Activated CD8-positive, alpha-beta memory T cell treated with anti-CD3 and anti-CD28 coated beads for 1 hour (primary cell): ENCODE data around the gene MARK3.
"Not testable (repeated sequence)": the region's sequence is repeated elsewhere in the genome, so short reads cannot be mapped to it uniquely, and the experiment has no call there.

Experiments
- DNase-seq, 2 donors: peaks; one replicate each; pipeline ENCODE4 v3.0.0-alpha.2; 2020; ENCODE audit warnings: low read depth in 1 of 2; ENCODE audit errors: extremely low read depth in 1 of 2

Gene MARK3

GRCh38 chr14:103510724-103511693 lies 125.8 kb downstream of the MARK3 start:
- DNase-seq = no peak

DNA sequence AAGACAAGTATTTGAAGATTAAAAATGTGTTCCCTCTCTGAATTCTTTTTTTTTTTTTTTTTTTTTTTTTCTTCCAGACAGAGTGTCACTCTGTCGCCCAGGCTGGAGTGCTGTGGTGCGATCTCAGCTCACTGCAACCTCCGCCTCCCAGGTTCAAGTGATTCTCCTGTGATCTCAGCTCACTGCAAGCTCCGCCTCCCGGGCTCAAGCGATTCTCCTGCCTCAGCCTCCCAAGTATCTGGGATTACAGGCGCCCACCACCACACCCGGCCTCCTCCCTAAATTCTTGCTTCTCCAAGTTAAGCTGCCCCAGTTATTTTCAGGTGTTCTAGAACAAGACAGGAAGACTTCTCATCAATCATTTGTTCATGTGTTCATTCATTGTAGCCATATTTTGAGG lies 127.0 kb downstream of the MARK3 start:
- DNase-seq = not testable (repeated sequence)

DNA sequence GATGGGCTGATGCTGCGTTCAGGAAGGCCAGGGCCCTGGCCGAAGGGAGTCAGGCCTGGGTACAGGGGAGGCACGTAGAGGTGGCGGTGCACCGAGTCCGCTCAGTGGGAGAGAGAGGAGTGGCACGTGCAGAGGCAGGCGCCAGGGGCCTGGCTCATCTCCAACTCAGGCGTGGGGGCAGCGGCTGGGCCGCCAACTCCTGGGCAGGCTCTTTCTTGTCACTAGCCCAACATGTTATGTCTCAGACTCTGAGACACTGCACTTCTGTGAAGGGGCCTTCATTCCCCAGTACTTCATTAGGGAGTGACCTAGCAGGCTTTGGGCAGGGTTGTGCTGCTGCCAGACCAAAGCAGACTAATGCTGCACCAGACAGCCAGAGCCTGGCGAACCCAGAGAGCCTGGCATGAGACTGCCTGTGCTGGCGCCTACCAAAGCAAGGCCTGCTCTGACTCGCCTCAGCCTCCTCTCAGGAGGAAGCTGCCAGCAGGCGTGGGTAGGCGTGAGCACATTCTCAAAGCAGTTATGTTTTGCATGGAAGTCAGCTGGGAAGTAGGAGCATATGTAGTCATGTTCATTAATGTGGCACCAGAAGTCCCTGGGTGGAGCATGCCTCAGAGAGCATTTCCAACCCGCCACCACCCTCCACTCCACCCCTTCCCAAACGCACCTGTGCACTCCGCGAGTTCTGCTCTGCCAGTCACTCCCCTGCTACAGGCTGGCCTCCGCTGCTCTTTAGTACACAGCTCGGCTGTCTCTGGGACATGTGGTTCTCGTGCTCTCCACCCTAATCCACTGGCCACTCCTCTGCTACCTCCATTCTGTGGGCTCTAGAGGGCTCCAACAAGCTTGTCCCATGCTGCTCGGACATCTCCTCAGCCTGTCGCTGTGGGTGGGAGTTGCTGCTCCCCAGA lies 127.7 kb downstream of the MARK3 start:
- no peak for DNase-seq

GRCh38 chr14:103514596-103515421 lies 129.6 kb downstream of the MARK3 start:
- no peak for DNase-seq

GRCh38 chr14:103516426-103517173 lies 131.4 kb downstream of the MARK3 start:
- no peak for DNase-seq

- DNase-seq = no peak
Measured at GRCh38 chr14:103517174-103517566, 132.0 kb downstream of the MARK3 start.

- DNase-seq = no peak
Measured at GRCh38 chr14:103517721-103518421, 132.7 kb downstream of the MARK3 start.

DNA sequence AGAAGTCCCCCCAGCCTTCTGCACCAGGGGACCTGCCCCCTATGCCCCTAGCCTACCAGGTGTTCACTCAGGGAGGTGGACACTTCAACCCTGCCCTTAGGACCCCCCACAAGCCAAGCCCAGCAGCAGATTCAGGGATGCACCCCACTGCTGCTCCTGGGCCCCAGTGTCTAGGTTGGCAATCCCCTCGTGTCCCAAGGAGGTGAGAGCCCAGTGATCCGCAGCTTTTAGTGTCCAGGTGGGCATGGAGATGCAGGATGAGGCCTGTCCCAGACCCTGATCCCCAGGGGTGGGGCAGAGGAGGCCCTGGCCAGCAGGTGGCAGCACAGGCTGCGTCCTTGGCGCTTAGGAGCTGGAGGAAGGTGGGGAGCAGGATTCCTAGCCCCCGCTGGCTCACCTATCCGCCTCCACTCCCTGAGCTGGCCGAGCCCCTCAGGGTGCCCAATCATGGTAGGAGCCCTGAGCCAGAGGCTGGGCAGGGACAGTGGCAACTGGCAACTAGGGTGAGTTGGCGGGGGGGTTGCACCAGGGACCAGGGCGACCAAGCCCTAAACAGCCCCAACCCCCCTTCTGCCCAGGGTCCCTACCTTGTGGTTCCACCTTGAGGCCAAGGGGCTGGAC lies 133.3 kb downstream of the MARK3 start:
- peak in 1 of 2 donors; percentile 55 for DNase-seq

DNA sequence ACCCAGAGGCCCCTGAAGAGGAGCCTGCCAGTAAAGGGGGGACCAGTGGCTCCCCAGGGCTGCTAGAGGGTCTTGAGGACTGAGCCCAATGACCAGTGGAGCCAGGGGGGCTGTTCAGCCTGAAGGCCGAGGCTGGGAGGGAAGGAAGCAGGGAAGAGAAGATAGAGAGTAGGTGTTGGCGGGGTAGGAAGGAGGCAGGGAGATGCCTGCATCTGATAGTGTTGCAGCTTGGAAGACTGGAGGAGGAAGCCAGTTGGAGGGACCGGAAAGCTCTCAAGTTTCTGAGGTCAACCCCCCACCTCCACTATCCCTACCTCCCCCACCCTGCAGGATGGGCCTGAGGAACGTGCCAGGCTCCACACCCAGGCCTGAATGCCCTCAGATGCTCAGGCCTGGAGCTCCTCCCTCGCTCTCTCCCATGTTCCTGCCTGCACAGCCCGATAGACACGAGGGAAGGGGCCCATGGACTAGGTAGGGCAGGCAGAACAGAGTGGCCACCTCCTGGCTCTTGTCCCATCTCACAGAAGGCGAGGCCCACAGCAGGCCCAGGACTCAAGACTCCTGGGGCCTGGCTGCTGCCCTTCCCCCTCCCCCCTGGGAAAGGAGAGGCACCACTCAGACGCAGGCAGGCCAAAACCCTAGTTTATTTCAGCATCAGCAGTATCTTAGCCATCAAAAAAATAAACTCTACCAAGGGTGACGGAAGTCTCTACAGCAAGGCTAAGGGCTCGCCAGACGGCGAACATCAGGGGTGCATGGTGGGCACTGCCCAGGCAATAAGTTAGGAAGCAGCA lies 134.0 kb downstream of the MARK3 start:
- DNase-seq = no peak

- DNase-seq = no peak
Measured at GRCh38 chr14:103519837-103520212, 134.6 kb downstream of the MARK3 start.

- DNase-seq = no peak
Measured at GRCh38 chr14:103520269-103520656, 135.0 kb downstream of the MARK3 start.

DNA sequence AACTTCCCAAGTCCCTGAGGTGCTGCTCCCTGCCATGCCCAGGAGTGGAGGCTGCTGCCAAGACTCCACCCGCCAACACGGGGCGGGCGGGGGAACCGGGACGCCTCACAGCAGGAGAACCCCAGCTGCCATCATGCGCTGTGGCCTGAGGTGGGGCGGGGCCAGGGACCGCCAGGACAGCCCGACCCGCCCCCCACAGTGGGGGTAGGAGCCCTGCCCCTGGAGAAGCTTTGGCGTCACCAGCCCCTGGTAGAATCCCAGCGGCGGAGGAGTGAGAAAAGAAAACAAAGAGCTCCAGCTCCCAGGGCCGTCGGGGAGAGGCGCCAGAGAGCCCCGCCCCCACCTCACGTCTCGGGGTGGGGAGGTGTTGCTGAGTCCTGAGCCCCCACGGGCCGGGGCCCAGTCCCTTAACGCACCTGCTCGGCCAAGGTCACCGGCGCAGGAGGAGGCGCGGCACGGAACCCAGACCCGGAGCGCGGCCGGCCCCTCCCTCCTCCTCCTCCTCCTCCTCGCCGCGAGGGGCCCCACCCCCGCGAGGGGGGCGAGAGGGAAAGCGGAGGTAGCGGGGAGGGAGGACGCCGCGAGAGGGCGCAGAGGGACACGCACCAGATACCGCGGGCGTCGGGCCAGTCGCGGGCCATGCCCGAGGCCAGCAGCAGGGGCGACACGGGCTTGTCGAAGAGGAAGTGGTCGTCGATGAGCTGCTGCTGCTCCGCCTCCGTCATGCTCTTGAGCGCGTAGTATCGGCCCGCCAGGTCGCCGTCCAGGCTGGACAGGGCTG lies 135.6 kb downstream of the MARK3 start:
- DNase-seq = peak in 1 of 2 donors; percentile 55

- DNase-seq = no peak
Measured at GRCh38 chr14:103521438-103521950, 136.3 kb downstream of the MARK3 start.

DNA sequence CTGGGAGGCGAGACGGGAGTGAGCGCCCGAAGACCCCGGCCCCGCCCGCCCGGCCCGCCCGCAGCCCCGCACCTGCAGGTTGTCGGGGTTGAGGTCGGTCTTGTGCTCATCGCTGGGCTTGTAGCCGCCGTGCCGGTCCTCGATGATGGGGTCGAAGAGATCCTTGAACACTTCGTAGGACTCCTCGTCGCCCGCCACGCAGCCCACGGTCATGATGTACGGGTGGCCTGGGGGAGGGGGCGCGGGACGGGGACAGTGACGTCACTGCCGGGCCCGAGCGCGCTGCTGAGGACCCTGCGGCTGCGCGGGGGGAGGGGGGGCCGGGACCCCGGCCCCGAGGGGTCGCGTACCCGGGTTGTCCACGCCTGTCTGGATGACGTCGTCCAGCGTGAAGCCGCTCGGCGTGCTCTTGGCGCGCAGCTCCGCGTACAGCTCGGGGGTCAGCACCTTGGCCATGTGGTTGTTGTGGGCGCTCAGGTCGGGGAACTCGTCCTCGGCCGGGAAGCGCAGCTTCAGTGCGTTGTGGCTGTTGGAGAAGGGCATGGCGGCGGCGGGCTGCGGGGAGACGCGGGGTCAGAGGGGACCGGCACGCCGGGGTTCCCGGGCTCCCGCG lies 136.8 kb downstream of the MARK3 start:
- DNase-seq = no peak

DNA sequence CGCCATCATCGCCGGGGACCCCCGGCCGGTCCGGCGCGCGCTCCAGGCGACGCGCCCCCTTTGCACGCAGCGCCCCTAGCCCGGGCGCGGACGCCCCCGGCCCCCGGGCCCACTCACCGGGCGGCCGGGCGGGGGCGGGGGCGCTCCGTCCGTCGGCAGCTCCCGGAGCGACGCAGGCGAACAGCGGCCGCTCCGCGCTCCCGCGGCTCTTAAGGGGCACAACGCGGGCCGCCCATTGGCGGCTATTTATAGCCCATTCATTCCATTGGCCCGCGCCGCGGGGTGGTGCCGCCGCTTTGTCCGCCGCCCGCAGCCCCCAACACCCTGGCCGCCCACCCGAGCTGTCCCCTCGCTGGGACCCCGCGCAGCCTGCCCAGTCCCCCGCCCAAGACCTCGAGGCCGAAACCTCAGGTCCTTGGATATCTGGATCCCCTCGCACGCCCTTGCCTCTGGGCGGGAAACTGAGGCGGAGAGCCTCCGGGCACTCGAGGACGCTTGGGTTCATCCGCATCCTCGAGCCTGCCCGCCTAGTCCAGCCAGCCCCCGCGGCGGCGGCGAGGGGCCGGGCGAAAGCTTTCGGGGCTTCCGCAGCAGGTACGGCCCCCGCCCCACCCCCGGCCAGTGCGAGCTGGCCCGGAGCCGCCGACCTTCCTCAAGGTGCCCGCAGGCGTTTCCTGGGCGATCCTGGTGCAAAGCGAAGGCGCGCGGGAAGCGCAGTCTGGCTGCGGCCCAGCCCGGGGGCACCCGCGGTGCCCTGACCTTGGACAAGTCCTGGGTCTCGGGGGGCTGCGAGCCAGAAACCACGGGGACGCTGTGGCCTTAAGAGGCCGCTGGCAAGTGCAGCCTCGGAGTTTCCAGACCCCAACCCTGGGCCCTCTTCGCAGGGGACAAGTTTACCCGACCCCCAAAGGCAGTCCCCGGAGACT lies 137.7 kb downstream of the MARK3 start, which contains the start of gene CKB:
CKB (minus strand) TSS at position 182 of the 926 bp plus-strand sequence. CDS start 337 bp downstream, outside the sequence.
- no peak for DNase-seq

GRCh38 chr14:103523575-103523954 lies 138.3 kb downstream of the MARK3 start:
- DNase-seq = no peak
